Stimulated activated CD8-positive, alpha-beta memory T cell treated with anti-CD3 and anti-CD28 coated beads, Interleukin-12 subunit alpha, Interleukin-12 subunit beta, amount 100 ng/mL, for 24 hours (primary cell): ENCODE measurements around the gene PTER.

Experiments
- DNase-seq: peaks from one replicate; pipeline ENCODE4 v3.0.0-alpha.2; 2020; ENCODE audit errors: extremely low read depth

The PTER gene

GRCh38 chr10:16436758-16437539 is at the start of gene PTER:
PTER (plus strand) TSS chr10:16437010; CDS start chr10:16484385, 47,375 bp downstream.
- DNase-seq = peak; percentile 92

GRCh38 chr10:16392531-16393069 is 44.2 kb upstream of the PTER start:
- DNase-seq = no peak

- DNase-seq = no peak
Observed at GRCh38 chr10:16393271-16393858, 43.4 kb upstream of the PTER start.

GRCh38 chr10:16401416-16401815 is 35.4 kb upstream of the PTER start:
- no peak for DNase-seq

- DNase-seq = no peak
Observed at GRCh38 chr10:16408379-16408778, 28.4 kb upstream of the PTER start.

- no peak for DNase-seq
Observed at GRCh38 chr10:16417341-16417740, 19.5 kb upstream of the PTER start.

- DNase-seq = no peak
Observed at GRCh38 chr10:16423599-16423998, 13.2 kb upstream of the PTER start.

- no peak for DNase-seq
Observed at GRCh38 chr10:16425449-16425848, 11.4 kb upstream of the PTER start.

GRCh38 chr10:16429539-16429938 is 7.3 kb upstream of the PTER start:
- no peak for DNase-seq

GRCh38 chr10:16436367-16436757 is 448 bp upstream of the PTER start:
- no peak for DNase-seq

GRCh38 chr10:16437540-16437894 is 707 bp downstream of the PTER start:
- DNase-seq = no peak

GRCh38 chr10:16439295-16439694 is 2.5 kb downstream of the PTER start:
- no peak for DNase-seq

GRCh38 chr10:16440396-16441133 is 3.8 kb downstream of the PTER start:
- DNase-seq = no peak

- DNase-seq = no peak
Observed at GRCh38 chr10:16441173-16441840, 4.5 kb downstream of the PTER start.

- no peak for DNase-seq
Observed at GRCh38 chr10:16442914-16443313, 6.1 kb downstream of the PTER start.

- no peak for DNase-seq
Observed at GRCh38 chr10:16445770-16446469, 9.1 kb downstream of the PTER start.

- DNase-seq = no peak
Observed at GRCh38 chr10:16449454-16449853, 12.6 kb downstream of the PTER start.

- no peak for DNase-seq
Observed at GRCh38 chr10:16458166-16458955, 21.6 kb downstream of the PTER start.

- no peak for DNase-seq
Observed at GRCh38 chr10:16459423-16459939, 22.7 kb downstream of the PTER start.

- DNase-seq = no peak
Observed at GRCh38 chr10:16466001-16466400, 29.2 kb downstream of the PTER start.
